ENCODE data around the gene ALOXE3. TPM values are rescaled to one million over a fixed set of nuclear protein-coding genes. Genes with fewer than 3 reads are reported as not detected.

Gene ALOXE3
- total RNA-seq, 2 donors from 2014 or later, result not detected

DNA sequence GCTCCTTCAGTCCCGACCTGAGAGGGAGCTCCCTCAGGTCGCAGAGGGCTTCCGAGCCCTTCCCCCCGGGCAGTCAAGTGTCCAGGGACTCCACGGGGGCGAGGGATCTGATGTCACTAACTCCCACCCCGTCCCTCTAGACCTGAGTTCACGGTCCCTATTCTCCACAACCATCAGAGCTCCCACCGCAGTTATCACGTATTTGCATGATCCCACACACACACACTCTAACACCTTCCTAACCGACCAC is 37.6 kb upstream of the ALOXE3 start:
- TF ChIP-seq, protein P1, sequence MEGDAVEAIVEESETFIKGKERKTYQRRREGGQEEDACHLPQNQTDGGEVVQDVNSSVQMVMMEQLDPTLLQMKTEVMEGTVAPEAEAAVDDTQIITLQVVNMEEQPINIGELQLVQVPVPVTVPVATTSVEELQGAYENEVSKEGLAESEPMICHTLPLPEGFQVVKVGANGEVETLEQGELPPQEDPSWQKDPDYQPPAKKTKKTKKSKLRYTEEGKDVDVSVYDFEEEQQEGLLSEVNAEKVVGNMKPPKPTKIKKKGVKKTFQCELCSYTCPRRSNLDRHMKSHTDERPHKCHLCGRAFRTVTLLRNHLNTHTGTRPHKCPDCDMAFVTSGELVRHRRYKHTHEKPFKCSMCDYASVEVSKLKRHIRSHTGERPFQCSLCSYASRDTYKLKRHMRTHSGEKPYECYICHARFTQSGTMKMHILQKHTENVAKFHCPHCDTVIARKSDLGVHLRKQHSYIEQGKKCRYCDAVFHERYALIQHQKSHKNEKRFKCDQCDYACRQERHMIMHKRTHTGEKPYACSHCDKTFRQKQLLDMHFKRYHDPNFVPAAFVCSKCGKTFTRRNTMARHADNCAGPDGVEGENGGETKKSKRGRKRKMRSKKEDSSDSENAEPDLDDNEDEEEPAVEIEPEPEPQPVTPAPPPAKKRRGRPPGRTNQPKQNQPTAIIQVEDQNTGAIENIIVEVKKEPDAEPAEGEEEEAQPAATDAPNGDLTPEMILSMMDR (IDR thresholded peaks at IDR 0.05), result no peak
- Histone ChIP-seq H3K9me3 (no peaks in the 10 kb centered on the region), H3K4me3 (peak overlapping the region; percentile 76), H3K36me3 (no peaks in the 10 kb centered on the region), H3K27me3 (replicated peaks; ENCODE audit: insufficient read depth) (no peaks in the 10 kb centered on the region), H3K27ac (peak overlapping the region; percentile 100), H3K4me1 (ENCODE audit: control insufficient read depth in 1 of 2, low read depth in 2 of 2) (peaks cover 13 to 46% of the 10 kb centered on the region in 2 donors)
- DNase-seq (ENCODE audit: low spot score) (no peak), ATAC-seq (ENCODE audit: insufficient number of reproducible peaks, low FRiP score, low read depth) (no peak)

DNA sequence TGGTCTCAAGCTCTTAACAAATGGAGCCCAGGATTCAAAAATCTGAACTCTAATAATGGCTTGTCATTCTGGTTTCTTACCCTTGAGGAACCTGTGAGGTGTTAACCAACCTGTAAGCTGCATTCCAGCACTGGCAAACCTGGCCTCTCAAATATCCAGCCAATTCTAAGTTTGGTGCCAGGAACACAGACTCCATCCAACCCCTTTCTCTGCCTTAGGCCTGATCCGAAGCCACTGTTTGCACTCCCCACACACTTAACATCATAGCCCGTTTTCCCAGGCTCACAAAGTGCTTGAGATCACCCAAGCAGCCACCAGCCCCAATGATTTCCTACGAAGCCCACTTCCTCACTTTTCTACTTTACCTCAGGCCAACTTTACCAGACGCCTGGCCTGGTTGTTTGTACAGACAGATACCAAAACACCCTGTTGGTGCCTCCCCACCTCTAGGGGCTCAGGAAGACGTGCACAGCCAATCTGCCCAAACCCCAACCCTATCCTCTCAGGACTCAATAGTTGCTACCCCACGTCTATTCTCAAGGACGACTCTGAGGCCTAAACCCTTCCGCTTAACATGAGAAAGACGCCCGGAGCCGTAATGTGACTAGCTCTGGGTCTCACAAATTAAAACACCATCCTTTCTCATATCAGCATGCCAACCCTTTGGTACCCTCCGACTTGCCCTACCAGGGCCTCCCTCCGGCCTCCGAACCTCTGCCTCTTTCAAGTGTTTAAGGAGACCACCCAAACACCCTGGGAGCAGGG is 37.1 kb upstream of the ALOXE3 start:
- no peaks in the 10 kb centered on the region for H3K9me3 ChIP-seq
- H3K4me3 ChIP-seq, result peak overlapping the region; percentile 76
- DNase-seq (ENCODE audit: low spot score) (no peak), ATAC-seq (ENCODE audit: insufficient number of reproducible peaks, low FRiP score, low read depth) (no peak)
- peaks cover 5% of the 10 kb centered on the region for H3K36me3 ChIP-seq
- TF ChIP-seq, protein P1 (IDR thresholded peaks at IDR 0.05), result no peak
- peaks cover 14 to 48% of the 10 kb centered on the region in 2 donors for H3K4me1 ChIP-seq (ENCODE audit: control insufficient read depth in 1 of 2, low read depth in 2 of 2)
- peak overlapping the region; percentile 100 for H3K27ac ChIP-seq
- H3K27me3 ChIP-seq (replicated peaks; ENCODE audit: insufficient read depth), result no peaks in the 10 kb centered on the region

DNA sequence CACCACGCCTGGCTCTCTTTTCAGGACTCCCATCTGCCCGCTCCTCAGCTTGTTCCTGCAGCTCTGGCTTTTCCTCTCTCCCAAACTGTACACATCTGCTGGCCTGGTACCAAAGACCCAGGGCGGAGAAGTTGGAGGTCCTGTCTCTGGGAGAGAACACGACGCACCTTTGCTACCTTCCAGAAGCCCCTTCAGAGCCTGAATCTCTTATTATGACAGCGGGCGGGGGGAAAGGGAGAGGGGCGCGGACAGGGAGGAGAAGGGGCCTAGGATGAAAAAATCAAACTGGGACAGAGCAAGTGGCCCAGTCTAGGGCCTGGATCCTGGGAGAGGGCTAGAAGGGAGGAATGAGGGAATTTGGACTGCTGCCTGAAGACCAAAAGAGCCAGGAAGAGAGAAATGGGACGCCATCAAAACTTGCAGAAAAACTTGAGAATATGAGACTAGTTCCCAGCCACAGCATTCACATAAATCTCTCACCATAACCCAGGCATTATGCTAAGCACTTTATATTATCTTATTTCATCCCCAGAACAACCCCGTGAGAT is 36.4 kb upstream of the ALOXE3 start:
- DNase-seq (ENCODE audit: low spot score) (no peak), ATAC-seq (ENCODE audit: insufficient number of reproducible peaks, low FRiP score, low read depth) (no peak)
- Histone ChIP-seq H3K9me3 (no peaks in the 10 kb centered on the region), H3K27me3 (replicated peaks; ENCODE audit: insufficient read depth) (no peaks in the 10 kb centered on the region), H3K27ac (peak overlapping the region; percentile 100), H3K36me3 (peaks cover 12% of the 10 kb centered on the region), H3K4me3 (peak overlapping the region; percentile 76), H3K4me1 (ENCODE audit: control insufficient read depth in 1 of 2, low read depth in 2 of 2) (peaks cover 18 to 52% of the 10 kb centered on the region in 2 donors)
- TF ChIP-seq, protein P1 (IDR thresholded peaks at IDR 0.05), result no peak

DNA sequence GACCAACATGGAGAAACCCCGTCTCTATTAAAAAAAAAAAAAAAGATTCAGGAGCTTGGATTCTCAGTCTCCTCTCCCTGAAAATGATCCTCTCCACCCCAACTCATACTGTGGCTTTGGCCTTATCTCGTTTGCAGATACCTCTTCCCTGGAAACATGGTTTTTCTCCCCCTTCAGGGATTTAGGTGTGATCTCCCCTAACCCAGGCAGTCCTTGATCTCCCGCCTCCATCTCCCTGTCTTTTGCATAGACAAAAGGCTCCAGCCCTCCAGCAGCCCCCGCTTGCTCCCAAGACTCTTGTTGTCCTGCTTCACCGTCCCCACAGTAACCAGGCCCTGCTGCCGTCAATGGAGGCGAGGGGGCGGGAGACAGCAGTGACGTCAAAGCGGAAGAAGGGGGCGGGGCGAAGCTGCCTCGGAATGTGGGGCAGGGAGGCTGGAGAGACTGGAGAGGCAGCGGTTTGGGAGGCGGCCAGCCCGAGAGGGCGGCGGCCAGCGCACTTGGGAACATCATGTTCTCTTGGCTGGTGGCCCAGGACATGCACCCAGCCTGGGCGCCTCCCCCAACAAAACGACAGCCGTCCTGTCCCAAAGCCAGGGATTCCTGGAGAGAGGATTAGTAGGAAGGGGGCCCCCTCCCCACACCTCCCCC is 35.8 kb upstream of the ALOXE3 start:
- peak; percentile 97 for DNase-seq (ENCODE audit: low spot score)
- Histone ChIP-seq H3K27ac (peak overlapping the region; percentile 100), H3K27me3 (replicated peaks; ENCODE audit: insufficient read depth) (no peaks in the 10 kb centered on the region), H3K36me3 (peaks cover 18% of the 10 kb centered on the region), H3K4me1 (ENCODE audit: control insufficient read depth in 1 of 2, low read depth in 2 of 2) (peaks cover 18 to 53% of the 10 kb centered on the region in 2 donors), H3K9me3 (no peaks in the 10 kb centered on the region), H3K4me3 (peak overlapping the region; percentile 76)
- TF ChIP-seq, protein P1 (IDR thresholded peaks at IDR 0.05), result no peak
- peak; percentile 25 for ATAC-seq (ENCODE audit: insufficient number of reproducible peaks, low FRiP score, low read depth)

DNA sequence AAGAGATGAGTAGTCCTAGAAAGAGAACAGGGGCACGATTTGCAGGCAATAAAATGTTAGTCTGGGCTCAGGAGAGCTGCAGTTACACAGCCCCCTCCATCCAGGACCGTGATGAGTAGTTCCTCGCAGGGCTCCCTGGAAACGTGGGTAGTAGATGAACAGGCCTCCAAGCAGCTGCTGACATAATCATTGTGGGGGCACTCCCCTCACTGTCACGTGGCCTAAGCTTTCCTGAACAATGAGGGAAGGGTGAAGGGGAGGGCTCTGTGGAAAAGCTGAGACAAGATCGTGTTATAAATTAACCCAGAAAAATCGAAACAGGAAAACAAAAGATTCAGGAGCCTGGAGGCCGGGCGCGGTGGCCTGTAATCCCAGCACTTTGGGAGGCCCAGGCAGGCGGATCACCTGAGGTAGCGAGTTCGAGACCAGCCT is 35.2 kb upstream of the ALOXE3 start:
- Histone ChIP-seq H3K4me1 (ENCODE audit: control insufficient read depth in 1 of 2, low read depth in 2 of 2) (peaks cover 18 to 52% of the 10 kb centered on the region in 2 donors), H3K27ac (peak overlapping the region; percentile 100), H3K9me3 (no peaks in the 10 kb centered on the region), H3K4me3 (peak overlapping the region; percentile 76), H3K27me3 (replicated peaks; ENCODE audit: insufficient read depth) (no peaks in the 10 kb centered on the region), H3K36me3 (peaks cover 22% of the 10 kb centered on the region)
- DNase-seq (ENCODE audit: low spot score) (peak; percentile 73), ATAC-seq (ENCODE audit: insufficient number of reproducible peaks, low FRiP score, low read depth) (no peak)
- TF ChIP-seq, protein P1 (IDR thresholded peaks at IDR 0.05), result no peak
